Prostate gland (tissue), 2 donors: Measurements from ENCODE around the gene TASOR2. TPM values are rescaled to one million over a fixed set of nuclear protein-coding genes. Genes with fewer than 3 reads are reported as not detected.

Experiments used
- DNase-seq: peaks from one replicate; pipeline ENCODE4 v3.0.0-alpha.2; 2019; ENCODE audit warnings: low spot score
- H3K27ac ChIP-seq, 2 donors: fragments of 200-600 bp; sonication (generic); 2 replicates each; pipeline ENCODE4 v1.5.1; 2017 to 2019
- H3K27me3 ChIP-seq: fragments of 200-600 bp; sonication (generic); replicated peaks from 2 replicates; pipeline ENCODE4 v1.5.1; 2019; ENCODE audit not compliant: insufficient read depth
- H3K36me3 ChIP-seq, 2 donors: fragments of 200-600 bp; sonication (generic); 1 replicate in 1 of 2; 2 replicates in 1 of 2; pipeline versions ENCODE4 v1.5.1 to v1.8.1; 2017 to 2019
- H3K4me1 ChIP-seq: fragments of 200-600 bp; sonication (generic); replicated peaks from 2 replicates; pipeline ENCODE4 v1.5.1; 2019
- H3K4me3 ChIP-seq, 2 donors: fragments of 200-600 bp; sonication (generic); 2 replicates each; pipeline ENCODE4 v1.5.1; 2017 to 2019
- H3K9me3 ChIP-seq: fragments of 200-600 bp; sonication (generic); 2 replicates; pipeline ENCODE4 v1.5.1; 2017
- POLR2A ChIP-seq: fragments of 450-650 bp; IDR thresholded peaks from one replicate; pipeline ENCODE4 v1.6.1; 2016; ENCODE audit warnings: antibody characterized with exemption, mild to moderate bottlenecking
- POLR2AphosphoS5 ChIP-seq: sonication (generic); formaldehyde crosslinking; IDR thresholded peaks from one replicate; pipeline ENCODE4 v1.6.1; 2017; ENCODE audit warnings: antibody characterized with exemption
- WGBS: methylation state at CpG from one replicate; pipeline ENCODE4 v1.1.5; 2018; 5-methylcytosine and 5-hydroxymethylcytosine counted together
- intact Hi-C: fragments of 100-400 bp; cut with DNase I; formaldehyde crosslinking; loops from one replicate; pipeline ENCODE4 v1.14.2; 2022
- total RNA-seq, 2 donors: library from RNA; depleted of rRNA; stranded (reverse); fragments of >200 nt; gene quantifications; one replicate each; pipeline ENCODE4 v1.1.0, GENCODE V29; 2016
- TF ChIP-seq, protein P1 (sequence below), 4 experiments: fragments of 200-600 bp in 2 of 4; fragments of 450-650 bp in 2 of 4; sonication (generic) in 2 of 4; IDR thresholded peaks; 1 replicate in 3 of 4; 2 replicates in 1 of 4; pipeline ENCODE4 v1.5.1; 2016 to 2019; ENCODE audit warnings: antibody characterized with exemption in 4 of 4, mild to moderate bottlenecking in 2 of 4, moderate library complexity in 2 of 4

Gene TASOR2
- total RNA-seq, 2 donors from 2014 or later = 55.0 to 97.9 TPM

DNA sequence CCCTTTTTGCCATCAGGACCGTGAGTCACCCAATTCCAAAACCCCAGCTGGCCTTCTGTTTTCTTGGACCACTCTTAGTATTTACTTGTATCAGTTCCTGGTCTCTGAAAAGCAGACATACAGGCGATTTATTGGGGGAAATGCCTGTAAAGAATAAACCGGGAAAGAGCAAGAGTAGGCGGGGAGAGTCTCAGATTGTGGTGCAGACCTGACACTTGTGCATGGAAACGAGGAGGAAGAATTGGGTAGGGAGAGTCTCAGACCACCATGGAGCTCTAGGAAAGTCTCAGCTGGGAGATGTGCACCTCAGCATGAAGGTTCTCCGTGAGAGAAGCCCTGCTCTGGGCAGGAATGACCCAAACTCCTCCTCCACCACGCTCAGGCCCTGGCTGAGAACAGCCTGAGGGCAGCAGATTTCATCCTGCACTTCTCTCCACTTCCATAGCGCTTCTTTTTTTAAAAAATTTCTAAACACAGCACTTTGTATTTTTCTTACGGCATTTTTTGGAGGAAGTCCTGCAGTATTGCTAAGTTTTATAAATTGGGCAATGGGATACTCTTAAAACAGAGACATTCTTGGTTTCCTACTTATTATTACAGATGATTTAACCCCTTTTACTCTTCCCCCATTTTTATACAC, 6.1 kb upstream of the TASOR2 start:
- Histone ChIP-seq H3K4me1 (no peaks in the 10 kb centered on the region), H3K27me3 (no peaks in the 10 kb centered on the region), H3K36me3 (no peaks in the 10 kb centered on the region), H3K4me3 (no peak overlapping the region), H3K27ac (no peak overlapping the region), H3K9me3 (no peaks in the 10 kb centered on the region)
- WGBS = 66% methylated on average over 9 of the region's 9 CpGs
- no peak for DNase-seq
- intact Hi-C loops = no loop called here
- TF ChIP-seq POLR2AphosphoS5 (no peak), POLR2A (no peak)
- TF ChIP-seq, protein P1, sequence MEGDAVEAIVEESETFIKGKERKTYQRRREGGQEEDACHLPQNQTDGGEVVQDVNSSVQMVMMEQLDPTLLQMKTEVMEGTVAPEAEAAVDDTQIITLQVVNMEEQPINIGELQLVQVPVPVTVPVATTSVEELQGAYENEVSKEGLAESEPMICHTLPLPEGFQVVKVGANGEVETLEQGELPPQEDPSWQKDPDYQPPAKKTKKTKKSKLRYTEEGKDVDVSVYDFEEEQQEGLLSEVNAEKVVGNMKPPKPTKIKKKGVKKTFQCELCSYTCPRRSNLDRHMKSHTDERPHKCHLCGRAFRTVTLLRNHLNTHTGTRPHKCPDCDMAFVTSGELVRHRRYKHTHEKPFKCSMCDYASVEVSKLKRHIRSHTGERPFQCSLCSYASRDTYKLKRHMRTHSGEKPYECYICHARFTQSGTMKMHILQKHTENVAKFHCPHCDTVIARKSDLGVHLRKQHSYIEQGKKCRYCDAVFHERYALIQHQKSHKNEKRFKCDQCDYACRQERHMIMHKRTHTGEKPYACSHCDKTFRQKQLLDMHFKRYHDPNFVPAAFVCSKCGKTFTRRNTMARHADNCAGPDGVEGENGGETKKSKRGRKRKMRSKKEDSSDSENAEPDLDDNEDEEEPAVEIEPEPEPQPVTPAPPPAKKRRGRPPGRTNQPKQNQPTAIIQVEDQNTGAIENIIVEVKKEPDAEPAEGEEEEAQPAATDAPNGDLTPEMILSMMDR (IDR thresholded peaks at IDR 0.05) = no peak

DNA sequence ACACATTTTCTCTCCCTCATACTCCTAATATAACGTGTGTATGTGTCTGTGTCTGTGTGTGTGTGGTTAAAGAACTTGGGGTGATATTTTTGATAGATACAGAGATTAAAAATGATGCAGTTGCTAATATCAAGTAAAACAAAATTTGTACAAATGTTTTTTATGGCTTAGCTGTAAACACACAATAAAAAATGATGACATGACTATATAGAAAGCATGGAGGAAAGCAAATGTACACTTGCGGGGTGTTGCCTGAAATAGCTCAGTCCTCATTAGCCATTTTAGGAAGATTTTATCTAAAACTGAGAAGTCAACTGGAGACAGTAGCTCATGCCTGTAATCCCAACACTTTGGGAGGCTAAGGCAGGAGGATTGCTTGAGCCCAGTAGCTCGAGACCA, 5.6 kb upstream of the TASOR2 start:
- DNase-seq = no peak
- no peak overlapping the region for H3K27ac ChIP-seq
- TF ChIP-seq, protein P1 (IDR thresholded peaks at IDR 0.05) = no peak
- no peak for TF ChIP-seq POLR2AphosphoS5
- TF ChIP-seq POLR2A = no peak
- H3K36me3 ChIP-seq = no peaks in the 10 kb centered on the region
- no peak overlapping the region for H3K4me3 ChIP-seq
- H3K9me3 ChIP-seq = no peaks in the 10 kb centered on the region
- no peaks in the 10 kb centered on the region for H3K27me3 ChIP-seq
- WGBS = 85% methylated on average over 3 of the region's 3 CpGs
- intact Hi-C loops = no loop called here
- H3K4me1 ChIP-seq = no peaks in the 10 kb centered on the region

DNA sequence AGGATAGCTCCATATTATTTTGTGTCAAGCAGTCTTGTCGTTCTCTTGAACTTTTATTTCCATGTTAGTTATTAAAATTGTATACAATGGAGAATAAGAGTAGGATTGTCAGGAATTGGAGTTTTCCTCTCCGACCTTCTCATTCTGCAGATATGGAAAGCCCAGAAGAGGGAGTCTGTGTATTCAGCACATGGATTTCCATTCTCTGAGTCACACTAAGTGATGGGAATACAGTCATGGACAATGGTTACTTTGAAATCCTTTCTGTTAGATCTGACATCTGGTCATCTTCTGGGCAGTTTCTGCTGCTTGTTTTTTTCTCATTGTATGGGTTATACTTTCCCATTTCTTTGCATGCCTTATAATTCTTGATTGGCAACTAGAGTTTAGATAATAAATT, 5.0 kb upstream of the TASOR2 start:
- no peak for TF ChIP-seq POLR2A
- TF ChIP-seq, protein P1 (IDR thresholded peaks at IDR 0.05) = no peak
- no peak for TF ChIP-seq POLR2AphosphoS5
- WGBS = 81% methylated on average over 2 of the region's 2 CpGs
- intact Hi-C loops = loop anchor here (5.0 kb wide), 1 partner anchor 193 kb away; no protein-coding TSS in a partner anchor
- Histone ChIP-seq H3K4me3 (no peak overlapping the region), H3K27ac (no peak overlapping the region), H3K4me1 (no peaks in the 10 kb centered on the region), H3K9me3 (no peaks in the 10 kb centered on the region), H3K36me3 (no peaks in the 10 kb centered on the region), H3K27me3 (no peaks in the 10 kb centered on the region)
- no peak for DNase-seq

DNA sequence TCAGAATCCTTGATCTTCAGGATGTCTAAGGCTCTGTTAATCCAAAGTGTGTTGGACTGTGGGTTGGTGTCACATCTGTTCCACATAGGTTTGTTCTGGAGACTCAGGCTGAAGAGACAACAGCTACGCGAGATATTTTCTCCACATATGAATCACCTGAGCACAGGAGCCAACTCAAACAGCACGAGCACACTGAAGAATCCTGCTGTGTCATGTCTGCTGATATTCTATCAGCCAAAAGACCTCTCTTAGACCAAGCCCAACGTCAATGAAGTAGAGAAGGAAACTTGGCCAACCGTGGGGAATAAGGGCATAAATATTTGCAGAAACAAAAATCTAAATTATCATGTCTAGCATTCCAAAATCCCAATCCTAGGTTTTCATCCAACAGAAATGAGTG, 2.7 kb upstream of the TASOR2 start:
- Histone ChIP-seq H3K9me3 (no peaks in the 10 kb centered on the region), H3K36me3 (no peaks in the 10 kb centered on the region), H3K4me3 (no peak overlapping the region), H3K27me3 (no peaks in the 10 kb centered on the region), H3K27ac (peak overlapping the region in 1 of 2 donors; percentile 6), H3K4me1 (peaks cover 6% of the 10 kb centered on the region)
- no peak for TF ChIP-seq POLR2A
- TF ChIP-seq, protein P1 (IDR thresholded peaks at IDR 0.05) = no peak
- TF ChIP-seq POLR2AphosphoS5 = no peak
- WGBS = 59% methylated on average over 5 of the region's 5 CpGs
- DNase-seq = no peak
- intact Hi-C loops = loop anchor here (5.0 kb wide), 1 partner anchor 190 kb away; no protein-coding TSS in a partner anchor

DNA sequence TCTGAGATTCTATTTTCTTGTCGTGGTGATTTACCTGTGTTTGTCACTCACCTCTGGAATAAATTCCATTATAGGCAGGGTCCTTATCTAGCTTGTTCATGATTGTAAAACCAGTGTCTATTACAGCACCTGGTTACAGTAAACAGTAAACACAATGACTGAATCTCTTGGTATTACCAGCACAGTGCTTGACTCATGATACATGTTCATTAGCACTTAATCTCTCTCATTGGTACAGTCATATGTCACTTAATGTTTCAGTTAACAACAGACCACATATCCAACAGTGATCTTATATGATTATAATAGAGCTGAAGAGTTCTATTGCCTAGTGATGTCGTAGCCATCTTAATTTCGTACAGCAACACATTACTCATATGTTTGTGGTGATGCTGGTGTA, 1.6 kb upstream of the TASOR2 start:
- TF ChIP-seq, protein P1 (IDR thresholded peaks at IDR 0.05) = no peak
- TF ChIP-seq POLR2A (no peak), POLR2AphosphoS5 (no peak)
- Histone ChIP-seq H3K9me3 (no peaks in the 10 kb centered on the region), H3K36me3 (no peaks in the 10 kb centered on the region), H3K4me3 (no peak overlapping the region), H3K27ac (no peak overlapping the region), H3K4me1 (peaks cover 6% of the 10 kb centered on the region), H3K27me3 (no peaks in the 10 kb centered on the region)
- intact Hi-C loops = loop anchor here (5.0 kb wide), 1 partner anchor 189 kb away; no protein-coding TSS in a partner anchor
- no peak for DNase-seq
- WGBS = 85% methylated on average over 3 of the region's 3 CpGs
